ELF-1 (cell line): ENCODE data around the gene RAB15.

Experiments used
- DNase-seq: peaks from one replicate; pipeline ENCODE4 v3.0.0-alpha.2; 2016; ENCODE audit warnings: low read depth, low spot score

The RAB15 gene

DNA sequence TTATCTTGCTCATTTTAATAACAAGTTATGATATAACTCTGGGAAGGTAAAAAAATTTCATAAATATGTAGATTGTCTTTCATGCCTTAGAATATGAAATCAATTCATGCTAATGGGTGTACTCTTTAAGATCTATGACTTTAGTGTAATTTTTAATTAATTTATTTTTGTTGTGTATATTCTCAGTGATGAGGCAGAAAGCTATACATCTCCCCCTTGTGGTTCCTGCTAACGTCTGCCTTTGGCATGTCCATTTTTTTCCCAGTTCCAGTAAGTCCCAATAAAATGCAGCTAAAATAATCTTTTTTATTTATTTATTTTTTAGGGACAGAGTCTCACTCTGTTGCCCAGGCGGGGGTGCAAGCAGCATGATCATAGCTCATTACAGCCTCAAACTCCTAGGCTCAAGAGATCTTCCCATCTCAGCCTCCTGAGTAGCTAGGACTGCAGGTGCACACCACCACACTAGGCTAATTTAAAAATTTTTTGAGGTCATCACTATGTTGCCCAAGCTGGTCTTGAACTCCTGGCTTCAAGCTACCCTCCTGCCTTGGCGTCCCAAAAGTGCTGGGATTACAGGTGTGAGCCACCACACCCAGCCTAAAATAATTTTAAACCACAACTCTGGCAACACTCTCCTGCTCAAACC, 61.2 kb downstream of the RAB15 start:
- no peak for DNase-seq

GRCh38 chr14:64906022-64906421, 66.1 kb downstream of the RAB15 start:
- no peak for DNase-seq

GRCh38 chr14:64899958-64900357, 72.2 kb downstream of the RAB15 start:
- DNase-seq: no peak
